KOPT-K1 (cell line): ENCODE measurements around the gene METTL13.
"Not testable (repeated sequence)": the region's sequence is repeated elsewhere in the genome, so short reads cannot be mapped to it uniquely, and the experiment has no call there.

Source experiments
- H3K27ac ChIP-seq: fragments of 200-600 bp; sonication (generic); 2 replicates; pipeline ENCODE4 v1.5.1; 2016; ENCODE audit warnings: antibody characterized with exemption, mild to moderate bottlenecking, low read depth, low read length; ENCODE audit not compliant: poor library complexity, severe bottlenecking
- H3K36me3 ChIP-seq: fragments of 200-600 bp; sonication (generic); 2 replicates; pipeline ENCODE4 v1.5.1; 2017; ENCODE audit warnings: antibody characterized with exemption, mild to moderate bottlenecking, low read length, moderate library complexity; ENCODE audit not compliant: insufficient read depth
- H3K9me3 ChIP-seq: fragments of 200-600 bp; sonication (generic); 2 replicates; pipeline ENCODE4 v1.5.1; 2017; ENCODE audit warnings: antibody characterized with exemption, low read length, mild to moderate bottlenecking; ENCODE audit not compliant: insufficient read depth, poor library complexity, severe bottlenecking

The METTL13 gene

DNA sequence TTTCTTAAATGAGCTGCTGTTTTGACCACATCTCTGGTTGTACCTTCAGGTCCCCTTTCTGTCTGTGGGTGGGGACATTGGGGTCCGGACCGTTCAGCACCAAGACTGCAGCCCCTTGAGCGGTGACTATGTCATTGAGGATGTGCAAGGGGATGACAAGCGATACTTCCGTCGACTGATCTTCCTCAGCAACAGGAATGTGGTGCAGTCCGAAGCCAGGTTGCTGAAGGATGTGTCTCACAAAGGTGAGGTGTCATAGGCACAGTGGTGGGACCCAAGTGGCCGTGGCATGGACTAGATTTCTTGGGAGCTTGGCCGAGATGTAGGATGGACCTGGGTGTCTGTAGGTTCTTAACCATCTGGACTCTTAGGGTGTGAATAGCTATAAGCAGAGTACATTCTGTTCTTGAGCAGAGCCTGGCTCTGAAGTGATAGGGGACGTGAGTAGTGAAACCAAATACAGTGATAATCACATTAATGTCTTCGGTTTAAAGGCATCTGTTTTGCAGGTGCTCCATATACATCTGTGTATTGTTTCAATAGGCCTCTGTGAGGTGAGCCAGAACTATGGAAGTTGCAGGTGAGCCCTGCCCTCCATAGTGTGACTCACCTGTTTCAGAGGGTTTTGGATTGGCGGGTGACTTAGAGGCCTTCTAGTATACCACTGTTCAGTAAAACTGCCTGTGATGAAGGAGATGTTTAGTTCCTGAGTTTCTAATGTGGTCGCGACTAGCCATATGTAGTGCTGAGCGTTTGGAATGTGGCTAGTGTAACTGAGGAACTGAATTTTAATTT is 6.4 kb downstream of the METTL13 start:
- Histone ChIP-seq H3K27ac (no peak overlapping the region), H3K9me3 (no peaks in the 10 kb centered on the region), H3K36me3 (peaks cover 99% of the 10 kb centered on the region)

DNA sequence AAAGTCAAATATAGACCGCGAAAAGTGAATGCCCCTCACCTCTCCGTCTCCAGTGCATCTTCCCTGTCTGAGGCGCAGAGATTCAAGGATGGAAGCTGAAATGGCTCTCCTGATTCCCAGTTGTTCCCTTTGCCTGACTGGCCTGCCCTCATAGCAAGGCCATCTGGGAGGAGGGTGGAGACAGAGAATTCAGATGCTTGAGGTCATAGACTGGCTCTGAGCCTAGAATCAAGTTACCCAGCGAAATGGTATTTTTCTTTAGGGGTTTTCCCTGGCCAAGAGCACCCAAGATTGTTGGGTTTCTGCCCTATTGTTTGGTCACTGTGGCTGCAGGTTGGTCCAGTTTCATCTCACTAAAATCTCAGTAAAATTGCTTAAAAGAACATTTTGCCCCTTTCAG is 7.2 kb downstream of the METTL13 start:
- no peak overlapping the region for H3K27ac ChIP-seq
- H3K9me3 ChIP-seq, result no peaks in the 10 kb centered on the region
- H3K36me3 ChIP-seq, result peaks cover 100% of the 10 kb centered on the region

DNA sequence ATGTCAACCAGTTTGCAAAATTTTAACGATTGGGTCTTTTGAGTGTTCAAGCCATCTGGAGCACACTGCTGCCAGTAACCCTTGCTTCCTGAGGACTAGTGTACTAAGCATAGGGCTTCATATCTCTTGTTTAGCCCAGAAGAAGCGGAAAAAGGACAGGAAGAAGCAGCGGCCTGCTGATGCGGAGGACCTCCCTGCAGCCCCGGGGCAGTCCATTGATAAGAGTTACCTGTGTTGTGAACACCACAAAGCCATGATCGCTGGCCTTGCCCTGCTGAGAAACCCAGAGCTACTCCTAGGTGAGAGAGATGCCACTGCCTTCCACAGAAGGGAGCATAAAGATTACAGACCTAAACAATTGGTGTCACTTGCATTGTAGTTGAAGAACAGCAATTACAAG is 8.9 kb downstream of the METTL13 start:
- no peaks in the 10 kb centered on the region for H3K9me3 ChIP-seq
- H3K36me3 ChIP-seq, result peaks cover 100% of the 10 kb centered on the region
- H3K27ac ChIP-seq, result no peak overlapping the region

DNA sequence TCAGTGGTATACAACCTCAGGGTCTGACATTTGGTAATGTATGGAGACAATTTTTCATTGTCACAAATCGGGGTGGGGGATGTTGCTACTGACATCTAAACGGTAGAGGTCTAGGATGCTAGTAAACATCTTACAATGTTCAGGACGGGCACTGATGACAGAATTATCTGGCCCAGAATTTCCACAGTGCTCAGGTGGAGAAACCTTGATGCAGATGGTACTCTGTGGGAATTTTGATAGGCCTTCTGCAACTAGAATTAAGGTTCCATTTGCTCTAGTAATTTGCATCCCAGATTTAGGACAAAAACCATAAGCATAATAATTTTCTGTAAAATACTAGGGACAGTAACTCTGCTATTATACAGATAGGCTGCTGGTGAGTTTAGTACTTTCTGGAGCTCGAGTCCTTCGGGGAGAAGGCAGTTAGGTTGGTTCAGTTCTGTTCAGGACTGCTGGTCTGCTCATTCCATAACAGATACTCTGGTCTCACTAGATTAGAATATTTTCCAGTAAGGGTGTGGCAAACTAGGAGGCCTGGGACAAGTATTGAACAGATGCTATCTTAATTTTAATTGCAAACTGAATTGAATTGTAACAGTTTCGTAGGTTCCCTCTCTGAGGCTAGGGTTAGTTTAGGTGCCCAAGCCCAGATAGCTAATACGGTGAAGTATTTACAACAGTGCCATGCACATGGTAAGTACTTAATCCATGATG is 11.4 kb downstream of the METTL13 start:
- Histone ChIP-seq H3K36me3 (peaks cover 100% of the 10 kb centered on the region), H3K9me3 (no peaks in the 10 kb centered on the region), H3K27ac (no peak overlapping the region)

DNA sequence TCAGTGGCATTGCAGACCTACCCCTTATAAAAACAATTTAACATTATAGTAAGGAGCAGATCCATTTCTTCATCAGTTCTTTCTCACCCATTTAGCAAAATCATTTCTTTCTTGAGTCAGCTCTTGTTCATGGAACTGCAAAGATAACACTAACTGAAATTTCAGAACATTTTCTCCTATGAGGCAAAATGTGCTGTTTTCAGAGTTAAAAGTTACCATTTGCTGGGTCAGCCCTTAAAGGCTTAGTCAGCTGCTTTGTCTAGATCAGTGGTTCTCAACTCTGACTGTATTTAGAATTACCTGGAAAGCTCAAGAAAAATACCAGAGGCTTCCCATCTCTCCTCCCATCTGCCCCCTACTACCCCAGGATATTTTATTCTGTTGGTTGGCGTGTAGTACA is 12.2 kb downstream of the METTL13 start:
- H3K36me3 ChIP-seq, result peaks cover 100% of the 10 kb centered on the region
- H3K9me3 ChIP-seq, result no peaks in the 10 kb centered on the region
- H3K27ac ChIP-seq, result no peak overlapping the region

DNA sequence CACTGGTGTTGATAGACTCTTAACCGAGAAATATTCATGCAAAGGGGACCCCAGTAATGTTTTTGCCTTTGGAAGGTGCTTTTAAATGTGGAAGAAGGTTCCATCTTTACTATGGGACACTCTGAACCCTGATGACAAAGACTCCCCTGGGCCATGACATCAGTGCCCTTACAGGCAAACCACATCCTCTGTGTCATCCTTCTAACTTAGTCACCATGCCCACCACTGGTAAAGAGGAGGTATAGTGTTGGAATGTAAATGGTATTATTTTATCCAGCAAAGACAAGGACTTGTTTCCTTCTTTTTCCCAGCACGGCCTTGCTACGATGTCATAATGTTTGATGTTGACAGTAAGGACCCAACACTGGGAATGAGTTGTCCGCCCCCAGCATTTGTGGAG is 12.6 kb downstream of the METTL13 start:
- Histone ChIP-seq H3K9me3 (no peaks in the 10 kb centered on the region), H3K27ac (no peak overlapping the region), H3K36me3 (peaks cover 100% of the 10 kb centered on the region)

DNA sequence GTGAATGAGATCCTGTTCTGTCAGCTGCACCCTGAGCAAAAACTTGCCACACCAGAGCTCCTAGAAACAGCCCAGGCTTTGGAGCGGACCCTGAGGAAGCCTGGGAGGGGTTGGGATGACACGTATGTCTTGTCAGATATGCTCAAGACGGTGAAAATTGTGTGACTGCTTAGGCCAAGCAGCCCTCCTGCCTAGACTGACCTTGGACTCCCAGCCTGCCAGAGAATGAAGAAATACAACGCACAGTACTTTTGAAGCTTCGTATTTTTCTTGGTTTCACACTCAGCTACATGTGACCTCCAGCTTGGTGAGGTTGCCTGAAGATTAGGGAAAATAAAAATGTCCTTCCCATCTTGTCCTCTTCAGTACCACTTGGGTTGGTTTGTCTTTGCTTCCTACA is 15.1 kb downstream of the METTL13 start:
- Histone ChIP-seq H3K27ac (no peak overlapping the region), H3K36me3 (peaks cover 92% of the 10 kb centered on the region)

DNA sequence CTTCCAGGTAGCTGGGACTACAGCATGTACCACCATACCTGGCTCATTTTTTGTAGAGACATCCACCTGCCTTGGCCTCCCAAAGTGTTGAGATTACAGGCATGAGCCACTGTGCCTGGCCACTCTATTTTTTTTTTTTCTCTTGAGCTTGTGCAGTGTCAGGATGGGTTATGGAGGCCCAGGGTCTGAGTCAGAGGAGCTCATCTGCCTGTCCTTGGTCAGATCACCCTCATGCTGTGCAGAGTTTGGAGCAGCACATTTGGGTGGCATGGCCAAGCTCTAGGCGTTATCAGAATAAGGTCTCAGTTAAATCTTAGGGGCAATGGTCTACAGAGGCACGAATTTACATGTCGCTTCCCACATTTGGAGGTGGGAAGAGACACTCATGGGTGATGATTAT is 16.9 kb downstream of the METTL13 start:
- H3K36me3 ChIP-seq, result peaks cover 78% of the 10 kb centered on the region
- H3K27ac ChIP-seq, result no peak overlapping the region
- H3K9me3 ChIP-seq, result no peaks in the 10 kb centered on the region

More for the DNA sequence above, 15.1 kb downstream of the METTL13 start:
- H3K9me3 ChIP-seq, result no peaks in the 10 kb centered on the region

DNA sequence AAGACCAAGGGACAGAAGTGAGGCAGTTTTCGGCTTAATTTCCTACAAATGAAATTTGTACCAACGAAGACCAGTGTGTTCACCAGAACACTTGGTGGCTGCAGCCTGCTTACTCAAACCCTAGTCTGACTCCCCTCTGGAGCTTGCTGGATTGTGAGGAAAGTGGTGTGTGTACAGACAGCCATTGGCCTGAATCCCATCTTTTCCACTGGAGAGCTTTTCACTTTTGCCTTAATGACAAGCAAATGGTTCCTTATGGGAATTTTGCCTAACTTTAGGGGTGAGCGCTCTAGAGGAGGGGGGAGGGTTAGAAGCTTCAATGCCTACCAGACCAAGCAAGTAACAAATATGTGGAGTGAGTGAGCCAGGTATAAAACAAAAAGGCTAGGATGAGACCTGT is 17.3 kb downstream of the METTL13 start:
- H3K9me3 ChIP-seq, result no peaks in the 10 kb centered on the region
- no peak overlapping the region for H3K27ac ChIP-seq
- peaks cover 73% of the 10 kb centered on the region for H3K36me3 ChIP-seq

DNA sequence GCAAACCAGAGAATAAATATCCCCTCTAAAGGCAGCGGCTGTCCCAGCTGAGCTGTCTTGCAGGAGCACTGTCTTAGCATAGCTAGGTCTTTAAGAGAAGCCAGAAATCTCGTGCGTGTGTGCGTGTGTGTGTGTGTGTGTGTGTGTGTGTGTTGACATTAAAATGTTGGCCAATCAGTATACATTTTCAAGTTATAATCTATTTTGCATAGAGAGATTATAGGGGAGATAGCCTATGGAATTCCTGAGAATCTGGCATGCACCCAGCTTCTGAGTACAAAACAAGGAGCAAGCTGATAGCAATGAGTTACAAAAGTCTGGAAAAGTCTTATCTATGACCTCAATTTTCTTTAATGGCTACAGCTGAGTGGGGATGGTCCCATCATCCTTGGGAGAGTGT is 17.7 kb downstream of the METTL13 start:
- Histone ChIP-seq H3K36me3 (peaks cover 69% of the 10 kb centered on the region), H3K27ac (no peak overlapping the region), H3K9me3 (no peaks in the 10 kb centered on the region)

DNA sequence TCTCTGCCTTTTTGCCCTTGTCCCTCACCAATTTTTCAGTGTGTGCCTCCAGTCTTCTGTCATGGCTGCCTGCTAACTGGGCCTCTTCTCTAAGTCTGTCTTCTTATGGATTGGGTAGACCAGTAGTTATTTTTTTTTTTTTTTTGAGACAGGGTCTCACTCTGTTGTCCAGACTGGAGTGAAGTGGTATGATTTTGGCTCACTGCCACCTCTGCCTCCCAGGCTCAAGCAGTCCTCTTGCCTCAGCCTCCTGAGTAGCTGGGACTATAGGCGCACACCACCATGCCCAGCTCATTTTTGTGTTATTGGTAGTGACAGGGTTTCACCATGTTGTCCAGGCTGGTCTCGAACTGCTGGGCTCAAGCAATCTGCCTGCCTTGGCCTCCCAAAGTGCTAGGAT is 18.2 kb downstream of the METTL13 start:
- H3K36me3 ChIP-seq, result peaks cover 64% of the 10 kb centered on the region
- not testable (repeated sequence) for H3K9me3 ChIP-seq, H3K27ac ChIP-seq

DNA sequence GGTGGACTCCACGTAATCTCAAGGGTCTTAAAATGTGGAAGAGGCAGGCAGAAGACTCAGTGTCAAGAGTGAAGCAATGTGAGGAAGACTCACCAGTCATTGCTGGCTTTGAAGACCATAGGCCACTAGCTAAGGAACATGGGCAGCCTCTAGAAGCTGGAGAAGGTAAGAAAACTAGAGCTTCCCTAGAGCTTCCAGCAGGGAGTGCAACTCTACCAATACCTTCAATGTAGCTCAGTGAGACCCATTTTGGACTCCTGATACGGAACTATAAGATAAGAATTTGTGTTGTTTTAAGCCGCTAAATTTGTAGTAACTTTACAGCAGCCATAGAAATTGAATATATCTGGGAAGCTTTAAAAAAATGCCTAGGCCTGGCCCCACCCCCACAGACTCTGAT is 18.9 kb downstream of the METTL13 start:
- H3K9me3 ChIP-seq, result no peaks in the 10 kb centered on the region
- H3K27ac ChIP-seq, result no peak overlapping the region
- peaks cover 57% of the 10 kb centered on the region for H3K36me3 ChIP-seq

DNA sequence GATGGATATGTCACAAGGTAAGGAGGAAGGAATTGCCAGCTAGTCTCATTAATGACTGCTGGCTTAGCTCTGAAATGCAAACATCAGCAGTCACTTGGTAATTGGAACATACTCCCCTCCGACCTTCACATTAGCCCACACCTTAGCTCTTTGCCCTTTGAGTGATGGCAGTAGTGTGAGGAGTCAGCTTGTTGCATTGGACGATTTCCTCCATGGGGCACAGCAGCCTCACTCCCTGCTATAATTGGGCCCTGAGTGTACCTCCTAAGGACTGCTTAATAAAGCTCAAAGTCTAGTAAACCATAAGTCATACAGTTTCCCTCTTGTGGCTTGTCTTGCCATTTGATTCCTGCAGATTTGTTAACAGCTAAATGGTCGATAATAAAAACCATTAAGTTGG is 19.4 kb downstream of the METTL13 start:
- Histone ChIP-seq H3K27ac (no peak overlapping the region), H3K9me3 (no peaks in the 10 kb centered on the region), H3K36me3 (peaks cover 52% of the 10 kb centered on the region)

DNA sequence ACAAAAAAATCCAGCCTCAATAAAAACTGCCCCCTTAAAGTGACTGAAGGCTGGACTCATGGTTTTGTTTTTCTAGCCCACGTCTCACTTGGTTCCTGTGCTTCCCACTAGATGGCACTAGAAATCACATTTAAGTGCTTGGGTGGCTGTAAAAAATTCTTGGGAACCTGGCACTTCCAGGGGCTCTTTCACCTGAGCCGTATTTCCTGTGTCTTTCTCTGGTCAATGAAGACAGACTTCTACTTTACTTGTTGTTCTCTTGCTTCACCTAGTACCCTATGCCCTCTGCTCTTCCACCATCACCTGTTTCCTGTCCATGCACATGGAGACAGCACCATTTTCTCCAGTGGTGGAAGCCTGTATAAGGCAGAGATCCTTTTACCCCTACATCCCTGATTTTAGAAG is 20.0 kb downstream of the METTL13 start:
- no peak overlapping the region for H3K27ac ChIP-seq
- H3K9me3 ChIP-seq, result no peaks in the 10 kb centered on the region
- peaks cover 46% of the 10 kb centered on the region for H3K36me3 ChIP-seq

DNA sequence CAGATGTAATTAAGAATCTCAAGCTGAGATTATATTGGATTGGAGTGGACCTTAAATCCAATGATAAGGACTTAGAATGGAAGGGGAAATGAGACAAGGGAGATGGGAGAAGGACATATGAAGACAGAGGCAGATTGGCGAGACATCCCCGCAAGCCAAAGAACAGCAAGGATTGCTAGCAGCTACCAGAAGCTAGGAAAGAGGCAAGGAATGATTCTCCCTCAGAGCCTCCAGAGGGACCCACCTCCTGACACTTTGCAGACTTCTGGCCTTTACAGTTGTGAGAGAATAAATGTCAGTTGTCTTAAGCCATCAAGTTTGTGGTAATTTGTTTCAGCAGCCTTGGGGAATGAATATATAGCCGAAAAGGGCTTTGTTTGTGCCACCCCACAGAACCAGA is 20.7 kb downstream of the METTL13 start:
- Histone ChIP-seq H3K27ac (no peak overlapping the region), H3K36me3 (peaks cover 39% of the 10 kb centered on the region)

DNA sequence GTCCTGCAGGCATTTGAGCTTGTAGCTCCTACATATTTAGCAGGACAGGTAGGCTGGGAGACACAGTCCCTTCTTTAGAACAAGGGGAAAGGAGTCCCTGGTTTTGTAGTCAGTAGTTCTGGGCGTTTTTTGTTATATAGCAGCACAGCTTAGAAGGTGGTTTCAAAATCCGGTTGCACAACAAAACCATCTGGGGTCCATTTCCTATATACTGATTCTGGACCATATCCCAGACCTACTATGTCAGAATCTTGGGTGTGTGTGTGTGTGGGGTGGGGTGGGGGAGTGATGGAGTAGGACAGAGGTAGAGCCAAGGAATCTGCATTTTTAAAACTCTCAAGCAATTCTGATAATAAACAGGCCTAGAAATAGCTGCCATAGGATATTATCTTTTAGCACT is 21.6 kb downstream of the METTL13 start:
- Histone ChIP-seq H3K9me3 (no peaks in the 10 kb centered on the region), H3K36me3 (peaks cover 30% of the 10 kb centered on the region), H3K27ac (no peak overlapping the region)

More for the DNA sequence above, 20.7 kb downstream of the METTL13 start:
- no peaks in the 10 kb centered on the region for H3K9me3 ChIP-seq
